ENCODE results near the gene TESK1. TPM values are rescaled to one million over a fixed set of nuclear protein-coding genes. Genes with fewer than 3 reads are reported as not detected.

Gene TESK1
- total and polyA plus RNA-seq, 5 donors: 25.0 to 35.3 (median 27.7) TPM

GRCh38 chr9:35658968-35659220 is 53.8 kb downstream of the TESK1 start:
- 0% methylated on average over 2 of the region's 2 CpGs for WGBS
- H3K27ac ChIP-seq (ENCODE audit: low read length): peak overlapping the region; percentile 99
- H3K9me3 ChIP-seq (ENCODE audit: control insufficient read depth, low read length): no peaks in the 10 kb centered on the region
- no peaks in the 10 kb centered on the region for H3K4me1 ChIP-seq (ENCODE audit: control insufficient read depth, insufficient read depth, low read length)
- peak; percentile 65 to 83 (median 79) for DNase-seq
- peak; percentile 2 to 4 for ATAC-seq
- intact Hi-C loops (cut with DNase I): loop anchor here in 1 of 4 donors (5.0 kb wide), 1 partner anchor 88 kb away; the partner anchor contains the start of genes GBA2 and RGP1
- H3K27me3 ChIP-seq (ENCODE audit: control insufficient read depth, insufficient read depth): no peaks in the 10 kb centered on the region
- H3K4me3 ChIP-seq (ENCODE audit: low read length): peak overlapping the region; percentile 85

- WGBS: 38% methylated on average over 3 of the region's 3 CpGs
- intact Hi-C loops (cut with DNase I): loop anchor here in 1 of 4 donors (5.0 kb wide), 1 partner anchor 88 kb away; the partner anchor contains the start of genes GBA2 and RGP1
- DNase-seq (no peak), ATAC-seq (peak in 1 of 2 donors; percentile 0)
- H3K4me1 ChIP-seq (ENCODE audit: control insufficient read depth, insufficient read depth, low read length): no peaks in the 10 kb centered on the region
- H3K27ac ChIP-seq (ENCODE audit: low read length): peak overlapping the region; percentile 66
- H3K9me3 ChIP-seq (ENCODE audit: control insufficient read depth, low read length): no peaks in the 10 kb centered on the region
- H3K27me3 ChIP-seq (ENCODE audit: control insufficient read depth, insufficient read depth): no peaks in the 10 kb centered on the region
- peak overlapping the region; percentile 85 for H3K4me3 ChIP-seq (ENCODE audit: low read length)
Observed at GRCh38 chr9:35659340-35659739, 54.3 kb downstream of the TESK1 start.

Small RNAs within 50 kb of the gene (microRNA-seq; reads per million reads assigned to microRNA genes)
- 0 to 0.84 reads per million in 2 donors for gene MIR4667

Other genes starting within 250 kb of the TESK1 start
- 10 to 100 TPM; 30.7 to 41.4 (median 35.5) TPM for gene RUSC2, start 115.2 kb upstream of the TESK1 start, total RNA-seq
- 23.6 TPM for gene RUSC2, start 115.2 kb upstream of the TESK1 start, polyA plus RNA-seq
- under 1 TPM; 0.58 to 0.68 (median 0.60) TPM for gene CD72, start 13.2 kb downstream of the TESK1 start, total RNA-seq
- 0.66 TPM for gene CD72, start 13.2 kb downstream of the TESK1 start, polyA plus RNA-seq
- gene SIT1, start 45.7 kb downstream of the TESK1 start, total RNA-seq: 1 to 10 TPM in 1 of 4 donors, under 1 TPM in 1, not detected in 2; 0.26 to 1.5 TPM
- 0.14 TPM for gene SIT1, start 45.7 kb downstream of the TESK1 start, polyA plus RNA-seq
- over 10,000 TPM; 19,654 to 22,919 (median 21,195) TPM for gene RMRP, start 52.8 kb downstream of the TESK1 start, total RNA-seq
- 218 TPM for gene RMRP, start 52.8 kb downstream of the TESK1 start, polyA plus RNA-seq
- 10 to 100 TPM; 54.7 to 61.6 (median 60.1) TPM for gene CCDC107, start 53.0 kb downstream of the TESK1 start, total RNA-seq
- 75.0 TPM for gene CCDC107, start 53.0 kb downstream of the TESK1 start, polyA plus RNA-seq
- gene ARHGEF39, start 59.9 kb downstream of the TESK1 start, total RNA-seq: under 1 TPM in 3 of 4 donors, not detected in 1; 0.29 to 0.50 (median 0.34) TPM
- 0.52 TPM for gene ARHGEF39, start 59.9 kb downstream of the TESK1 start, polyA plus RNA-seq
- gene CA9, start 68.7 kb downstream of the TESK1 start, total RNA-seq: 1 to 10 TPM in 3 of 4 donors, not detected in 1; 1.0 to 1.2 (median 1.1) TPM
- gene CA9, start 68.7 kb downstream of the TESK1 start, polyA plus RNA-seq: 1.4 TPM
- 100 to 1,000 TPM; 573 to 840 (median 738) TPM for gene TPM2, start 84.7 kb downstream of the TESK1 start, total RNA-seq
- 2,123 TPM for gene TPM2, start 84.7 kb downstream of the TESK1 start, polyA plus RNA-seq
- gene TLN1, start 126.9 kb downstream of the TESK1 start, total RNA-seq: 100 to 1,000 TPM; 263 to 375 (median 298) TPM
- gene TLN1, start 126.9 kb downstream of the TESK1 start, polyA plus RNA-seq: 171 TPM
- gene CREB3, start 127.4 kb downstream of the TESK1 start, total RNA-seq: 10 to 100 TPM; 24.5 to 35.4 (median 25.7) TPM
- gene CREB3, start 127.4 kb downstream of the TESK1 start, polyA plus RNA-seq: 29.6 TPM
- 100 to 1,000 TPM in 2 of 4 donors, 10 to 100 TPM in 2; 93.7 to 117 (median 102) TPM for gene GBA2, start 144.0 kb downstream of the TESK1 start, total RNA-seq
- gene GBA2, start 144.0 kb downstream of the TESK1 start, polyA plus RNA-seq: 70.3 TPM
- 10 to 100 TPM; 25.7 to 35.0 (median 30.4) TPM for gene RGP1, start 144.0 kb downstream of the TESK1 start, total RNA-seq
- 17.7 TPM for gene RGP1, start 144.0 kb downstream of the TESK1 start, polyA plus RNA-seq
- not detected for gene MSMP, start 149.0 kb downstream of the TESK1 start, total RNA-seq
- 0.27 TPM for gene MSMP, start 149.0 kb downstream of the TESK1 start, polyA plus RNA-seq
- gene NPR2, start 186.3 kb downstream of the TESK1 start, total RNA-seq: 10 to 100 TPM; 21.3 to 29.9 (median 26.3) TPM
- 24.7 TPM for gene NPR2, start 186.3 kb downstream of the TESK1 start, polyA plus RNA-seq
- 1 to 10 TPM; 2.6 to 6.0 (median 4.9) TPM for gene SPAG8, start 207.0 kb downstream of the TESK1 start, total RNA-seq
- 5.4 TPM for gene SPAG8, start 207.0 kb downstream of the TESK1 start, polyA plus RNA-seq
- gene HINT2, start 209.8 kb downstream of the TESK1 start, total RNA-seq: 10 to 100 TPM; 56.7 to 60.7 (median 59.0) TPM
- 108 TPM for gene HINT2, start 209.8 kb downstream of the TESK1 start, polyA plus RNA-seq
- gene FAM221B, start 223.5 kb downstream of the TESK1 start, total RNA-seq: not detected
- not detected for gene FAM221B, start 223.5 kb downstream of the TESK1 start, polyA plus RNA-seq
- gene TMEM8B, start 224.0 kb downstream of the TESK1 start, total RNA-seq: 10 to 100 TPM; 19.5 to 21.3 (median 21.0) TPM
- 12.7 TPM for gene TMEM8B, start 224.0 kb downstream of the TESK1 start, polyA plus RNA-seq